Ishikawa (cell line): ENCODE results near the gene SPRED2.

ENCODE experiments used
- CEBPB ChIP-seq: IDR thresholded peaks from 2 replicates; pipeline ENCODE4 v1.6.1; 2012
- CREB1 ChIP-seq: IDR thresholded peaks from 2 replicates; pipeline ENCODE4 v1.6.1; 2012; ENCODE audit warnings: low read depth
- EGR1 ChIP-seq: IDR thresholded peaks from 2 replicates; pipeline ENCODE4 v1.6.1; 2012
- EP300 ChIP-seq: IDR thresholded peaks from 2 replicates; pipeline ENCODE4 v1.6.1; 2012; ENCODE audit warnings: borderline replicate concordance
- FOXM1 ChIP-seq: IDR thresholded peaks from 2 replicates; pipeline ENCODE4 v1.6.1; 2012; ENCODE audit warnings: low read depth, borderline replicate concordance
- RAD21 ChIP-seq: IDR thresholded peaks from 2 replicates; pipeline ENCODE4 v1.6.1; 2012; ENCODE audit warnings: low read depth
- TEAD4 ChIP-seq: IDR thresholded peaks from 2 replicates; pipeline ENCODE4 v1.6.1; 2012
- YY1 ChIP-seq: IDR thresholded peaks from 2 replicates; pipeline ENCODE4 v1.6.1; 2012; ENCODE audit warnings: low read depth
- ZBTB7A ChIP-seq: IDR thresholded peaks from 2 replicates; pipeline ENCODE4 v1.6.1; 2012; ENCODE audit warnings: low read depth
- TF ChIP-seq, protein P1 (sequence below): IDR thresholded peaks from 2 replicates; pipeline ENCODE4 v1.6.1; 2012

DNA sequence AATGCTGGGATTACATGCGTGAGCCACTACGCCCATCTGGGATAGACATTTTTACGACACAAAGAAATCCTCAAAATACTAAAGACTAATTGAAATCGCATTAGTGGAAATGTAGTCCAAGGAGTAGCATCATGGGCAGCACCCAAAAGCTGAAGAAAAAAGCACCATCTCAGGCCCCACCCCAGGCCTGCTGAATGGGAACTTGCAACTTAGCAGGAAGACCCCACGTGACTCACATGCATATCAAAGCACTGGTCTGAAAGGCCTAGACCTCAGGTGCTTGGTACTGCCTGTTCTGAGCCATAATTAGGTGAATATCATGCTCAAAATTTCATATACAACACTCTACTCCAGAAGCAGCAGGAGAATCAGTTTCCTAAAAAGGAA, 28.9 kb downstream of the SPRED2 start:
- no peak for TF ChIP-seq RAD21
- no peak for TF ChIP-seq EGR1
- no peak for TF ChIP-seq CEBPB
- TF ChIP-seq, protein P1, sequence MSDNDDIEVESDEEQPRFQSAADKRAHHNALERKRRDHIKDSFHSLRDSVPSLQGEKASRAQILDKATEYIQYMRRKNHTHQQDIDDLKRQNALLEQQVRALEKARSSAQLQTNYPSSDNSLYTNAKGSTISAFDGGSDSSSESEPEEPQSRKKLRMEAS, result no peak
- no peak for TF ChIP-seq YY1
- no peak for TF ChIP-seq EP300
- no peak for TF ChIP-seq TEAD4
- no peak for TF ChIP-seq FOXM1
- TF ChIP-seq CREB1, result no peak
- TF ChIP-seq ZBTB7A, result no peak
